Measurements from ENCODE around the gene GRHL1.

Gene GRHL1

GRCh38 chr2:9970200-9971044 is 18.9 kb downstream of the GRHL1 start:
- Histone ChIP-seq H3K27ac (peak overlapping the region in 19 of 21 experiments; percentile 52 to 83 (median 70)), H3K4me3 (no peak overlapping the region)

- H3K4me3 ChIP-seq: no peak overlapping the region
- peak overlapping the region in 19 of 21 experiments; percentile 43 to 83 (median 71) for H3K27ac ChIP-seq
These were observed 19.8 kb downstream of the GRHL1 start for GRCh38 chr2:9971105-9971818.

GRCh38 chr2:9971890-9972289 is 20.4 kb downstream of the GRHL1 start:
- no peak overlapping the region for H3K4me3 ChIP-seq
- peak overlapping the region in 19 of 21 experiments; percentile 4 to 83 (median 65) for H3K27ac ChIP-seq

GRCh38 chr2:9972621-9973479 is 21.4 kb downstream of the GRHL1 start:
- Histone ChIP-seq H3K27ac (peak overlapping the region in 19 of 21 experiments; percentile 4 to 83 (median 71)), H3K4me3 (no peak overlapping the region)

GRCh38 chr2:9973690-9974089 is 22.2 kb downstream of the GRHL1 start:
- H3K27ac ChIP-seq: peak overlapping the region in 15 of 21 experiments; percentile 1 to 83 (median 64)
- no peak overlapping the region for H3K4me3 ChIP-seq

GRCh38 chr2:9974343-9974742 is 22.9 kb downstream of the GRHL1 start:
- H3K27ac ChIP-seq: peak overlapping the region in 10 of 21 experiments; percentile 1 to 83 (median 68)
- H3K4me3 ChIP-seq: no peak overlapping the region

GRCh38 chr2:9975328-9975727 is 23.8 kb downstream of the GRHL1 start:
- Histone ChIP-seq H3K27ac (peak overlapping the region in 3 of 21 experiments; percentile 9 to 64 (median 21)), H3K4me3 (no peak overlapping the region)

- Histone ChIP-seq H3K27ac (peak overlapping the region in 7 of 21 experiments; percentile 16 to 64 (median 43)), H3K4me3 (no peak overlapping the region)
These were observed 24.4 kb downstream of the GRHL1 start for GRCh38 chr2:9975805-9976447.

- peak overlapping the region in 2 of 21 experiments; percentile 2 to 70 for H3K27ac ChIP-seq
- H3K4me3 ChIP-seq: no peak overlapping the region
These were observed 28.5 kb downstream of the GRHL1 start for GRCh38 chr2:9979977-9980376.

GRCh38 chr2:9980520-9980919 is 29.0 kb downstream of the GRHL1 start:
- Histone ChIP-seq H3K4me3 (no peak overlapping the region), H3K27ac (peak overlapping the region in 4 of 21 experiments; percentile 3 to 77 (median 48))

GRCh38 chr2:9981655-9982054 is 30.2 kb downstream of the GRHL1 start:
- Histone ChIP-seq H3K27ac (peak overlapping the region in 3 of 21 experiments; percentile 33 to 77 (median 50)), H3K4me3 (no peak overlapping the region)

GRCh38 chr2:9982248-9982647 is 30.8 kb downstream of the GRHL1 start:
- H3K4me3 ChIP-seq: no peak overlapping the region
- peak overlapping the region in 13 of 21 experiments; percentile 6 to 81 (median 48) for H3K27ac ChIP-seq

GRCh38 chr2:9982891-9983290 is 31.4 kb downstream of the GRHL1 start:
- Histone ChIP-seq H3K27ac (peak overlapping the region in 15 of 21 experiments; percentile 6 to 81 (median 46)), H3K4me3 (no peak overlapping the region)

GRCh38 chr2:9983401-9984216 is 32.1 kb downstream of the GRHL1 start:
- H3K27ac ChIP-seq: peak overlapping the region in 17 of 21 experiments; percentile 22 to 81 (median 51)

GRCh38 chr2:9984217-9984739 is 32.8 kb downstream of the GRHL1 start:
- Histone ChIP-seq H3K27ac (peak overlapping the region in 19 of 21 experiments; percentile 11 to 81 (median 48)), H3K4me3 (no peak overlapping the region)

More at GRCh38 chr2:9983401-9984216, 32.1 kb downstream of the GRHL1 start:
- no peak overlapping the region for H3K4me3 ChIP-seq

GRCh38 chr2:9984871-9985480 is 33.5 kb downstream of the GRHL1 start:
- Histone ChIP-seq H3K4me3 (no peak overlapping the region), H3K27ac (peak overlapping the region in 19 of 21 experiments; percentile 10 to 81 (median 42))

- peak overlapping the region in 10 of 21 experiments; percentile 1 to 65 (median 26) for H3K27ac ChIP-seq
- no peak overlapping the region for H3K4me3 ChIP-seq
These were observed 34.2 kb downstream of the GRHL1 start for GRCh38 chr2:9985531-9986328.
